Mesendoderm (in vitro differentiated cells): Measurements from ENCODE around the gene TMEM240.
"Not testable (repeated sequence)": the region's sequence is repeated elsewhere in the genome, so short reads cannot be mapped to it uniquely, and the experiment has no call there.

ENCODE experiments used
- DNase-seq: peaks from one replicate; pipeline ENCODE4 v3.0.0; 2013
- H2AK5ac ChIP-seq: 2 replicates; pipeline ENCODE4 v1.6.1; 2013; ENCODE audit warnings: low read length, inconsistent platforms
- H2BK120ac ChIP-seq: 2 replicates; pipeline ENCODE4 v1.6.1; 2013; ENCODE audit warnings: low read depth, mild to moderate bottlenecking, low read length, moderate library complexity, mixed read lengths
- H2BK15ac ChIP-seq: replicated peaks from 2 replicates; pipeline ENCODE4 v1.6.1; 2013; ENCODE audit warnings: low read depth, mild to moderate bottlenecking, moderate library complexity
- H2BK5ac ChIP-seq: 2 replicates; pipeline ENCODE4 v1.6.1; 2013; ENCODE audit warnings: low read length, inconsistent platforms
- H3K18ac ChIP-seq: 2 replicates; pipeline ENCODE4 v1.6.1; 2013; ENCODE audit warnings: mild to moderate bottlenecking, low read length, mixed read lengths
- H3K23ac ChIP-seq: one replicate; pipeline ENCODE4 v1.6.1; 2013; ENCODE audit warnings: low read length
- H3K27ac ChIP-seq: 2 replicates; pipeline ENCODE4 v1.5.1; 2013; ENCODE audit warnings: low read depth, mild to moderate bottlenecking, inconsistent platforms, low read length, moderate library complexity
- H3K27me3 ChIP-seq: 2 replicates; pipeline ENCODE4 v1.6.1; 2013; ENCODE audit warnings: low read length, control low read depth, mild to moderate bottlenecking, inconsistent platforms; ENCODE audit not compliant: insufficient read depth, poor library complexity
- H3K36me3 ChIP-seq: 2 replicates; pipeline ENCODE4 v1.6.1; 2013; ENCODE audit warnings: low read length, inconsistent platforms; ENCODE audit not compliant: control insufficient read depth, insufficient read depth
- H3K4ac ChIP-seq: one replicate; pipeline ENCODE4 v1.6.1; 2013; ENCODE audit warnings: low read depth, mild to moderate bottlenecking, low read length, moderate library complexity
- H3K4me1 ChIP-seq: 2 replicates; pipeline ENCODE4 v1.6.1; 2013; ENCODE audit warnings: low read depth, low read length, inconsistent platforms; ENCODE audit not compliant: control insufficient read depth
- H3K4me2 ChIP-seq: 2 replicates; pipeline ENCODE4 v1.6.1; 2013; ENCODE audit warnings: low read length
- H3K4me3 ChIP-seq: 2 replicates; pipeline ENCODE4 v1.5.1; 2013; ENCODE audit warnings: mild to moderate bottlenecking, low read length
- H3K56ac ChIP-seq: one replicate; pipeline ENCODE4 v1.6.1; 2013; ENCODE audit warnings: low read length
- H3K79me1 ChIP-seq: 2 replicates; pipeline ENCODE4 v1.6.1; 2013; ENCODE audit warnings: low read length, inconsistent platforms
- H3K79me2 ChIP-seq: 2 replicates; pipeline ENCODE4 v1.6.1; 2013; ENCODE audit warnings: mild to moderate bottlenecking, low read length; ENCODE audit not compliant: control insufficient read depth, insufficient read depth
- H3K9ac ChIP-seq: 2 replicates; pipeline ENCODE4 v1.6.1; 2013; ENCODE audit warnings: low read length, inconsistent platforms
- H4K5ac ChIP-seq: one replicate; pipeline ENCODE4 v1.6.1; 2013; ENCODE audit warnings: low read length
- H4K8ac ChIP-seq: one replicate; pipeline ENCODE4 v1.6.1; 2013; ENCODE audit warnings: low read depth, mild to moderate bottlenecking, control low read depth, low read length, moderate library complexity
- WGBS: extraction: QIAGEN DNeasy Blood & Tissue Kit; methylation state at CpG from one replicate; pipeline ENCODE4 v1.1.7; 2013; ENCODE audit warnings: low lambda C conversion rate, missing lambda C conversion rate; ENCODE audit not compliant: insufficient coverage; ENCODE audit errors: extremely low coverage; 5-methylcytosine and 5-hydroxymethylcytosine counted together

TMEM240 gene

GRCh38 chr1:1513675-1514074 lies 26.7 kb downstream of the TMEM240 start:
- not testable (repeated sequence) for DNase-seq, H3K9ac ChIP-seq, H2BK120ac ChIP-seq, H3K79me2 ChIP-seq, H2AK5ac ChIP-seq, H2BK15ac ChIP-seq, H3K27ac ChIP-seq, H3K18ac ChIP-seq, H3K36me3 ChIP-seq, H3K23ac ChIP-seq, H3K79me1 ChIP-seq, H3K4ac ChIP-seq, H4K8ac ChIP-seq, H3K4me3 ChIP-seq, H4K5ac ChIP-seq, H2BK5ac ChIP-seq, H3K56ac ChIP-seq, H3K4me1 ChIP-seq, H3K4me2 ChIP-seq, H3K27me3 ChIP-seq
- WGBS = no CpG with 5 or more reads among the region's 18 CpGs

- not testable (repeated sequence) for H3K4me2 ChIP-seq, DNase-seq, H3K4me1 ChIP-seq, H2BK5ac ChIP-seq, H3K23ac ChIP-seq, H2BK15ac ChIP-seq, H2AK5ac ChIP-seq, H3K27ac ChIP-seq, H4K8ac ChIP-seq, H3K79me2 ChIP-seq, H4K5ac ChIP-seq, H3K27me3 ChIP-seq, H3K36me3 ChIP-seq, H3K4ac ChIP-seq, H2BK120ac ChIP-seq, H3K18ac ChIP-seq, H3K79me1 ChIP-seq
- H3K4me3 ChIP-seq = peak overlapping the region; percentile 39
- peak overlapping the region; percentile 58 for H3K9ac ChIP-seq
- peak overlapping the region; percentile 67 for H3K56ac ChIP-seq
- WGBS = no CpG with 5 or more reads among the region's 52 CpGs
These were observed 28.0 kb downstream of the TMEM240 start for GRCh38 chr1:1512425-1512824.

- no peak within 1 kb of the TSS for H2BK5ac ChIP-seq
- no peaks in the 10 kb centered on the region for H3K4me1 ChIP-seq
- no peaks in the 10 kb centered on the region for H3K27me3 ChIP-seq
- H3K4me3 ChIP-seq = peak within 1 kb of the TSS; percentile 39
- H4K5ac ChIP-seq = no peak within 1 kb of the TSS
- H3K27ac ChIP-seq = peak within 1 kb of the TSS; percentile 73
- H3K4ac ChIP-seq = peak within 1 kb of the TSS; percentile 77
- H3K56ac ChIP-seq = peak within 1 kb of the TSS; percentile 93
- H2AK5ac ChIP-seq = no peak within 1 kb of the TSS
- no peak within 1 kb of the TSS for H2BK15ac ChIP-seq
- H3K79me1 ChIP-seq = no peaks in the 10 kb centered on the region
- DNase-seq = peak; percentile 99
- H4K8ac ChIP-seq = no peak within 1 kb of the TSS
- no peak within 1 kb of the TSS for H3K23ac ChIP-seq
- H3K9ac ChIP-seq = peak within 1 kb of the TSS; percentile 71
- no peaks in the 10 kb centered on the region for H3K36me3 ChIP-seq
- H3K4me2 ChIP-seq = peak within 1 kb of the TSS; percentile 53
- no CpG with 5 or more reads among the region's 99 CpGs for WGBS
- H3K18ac ChIP-seq = peak within 1 kb of the TSS; percentile 81
- H3K79me2 ChIP-seq = no peaks in the 10 kb centered on the region
- H2BK120ac ChIP-seq = no peak within 1 kb of the TSS
These were observed 28.7 kb downstream of the TMEM240 start, which contains the start of gene ATAD3A for GRCh38 chr1:1511533-1512285. Gene ATAD3A, plus strand, starts transcription at chr1:1512162. Its CDS starts 107 bp downstream, at chr1:1512269.

- Histone ChIP-seq H3K4ac (peak overlapping the region; percentile 77), H3K27ac (peak overlapping the region; percentile 73), H3K18ac (peak overlapping the region; percentile 81), H3K9ac (peak overlapping the region; percentile 71), H3K79me2 (no peaks in the 10 kb centered on the region), H2AK5ac (no peak overlapping the region), H3K23ac (no peak overlapping the region), H3K27me3 (no peaks in the 10 kb centered on the region), H4K8ac (no peak overlapping the region), H2BK120ac (no peak overlapping the region), H3K56ac (peak overlapping the region; percentile 93), H2BK15ac (no peak overlapping the region), H3K79me1 (no peaks in the 10 kb centered on the region), H4K5ac (no peak overlapping the region), H3K4me1 (no peaks in the 10 kb centered on the region), H3K36me3 (no peaks in the 10 kb centered on the region), H3K4me3 (peak overlapping the region; percentile 25), H2BK5ac (no peak overlapping the region), H3K4me2 (peak overlapping the region; percentile 53)
- DNase-seq = peak; percentile 83
- no CpG with 5 or more reads among the region's 17 CpGs for WGBS
These were observed 29.4 kb downstream of the TMEM240 start for GRCh38 chr1:1510912-1511532.

GRCh38 chr1:1509465-1509850 lies 31.0 kb downstream of the TMEM240 start:
- H3K27me3 ChIP-seq, H3K18ac ChIP-seq, H4K8ac ChIP-seq, H3K4ac ChIP-seq, H3K4me3 ChIP-seq, H3K23ac ChIP-seq, H2AK5ac ChIP-seq, H3K27ac ChIP-seq, DNase-seq, H3K79me1 ChIP-seq, H3K9ac ChIP-seq, H2BK5ac ChIP-seq, H2BK15ac ChIP-seq, H3K4me1 ChIP-seq, H2BK120ac ChIP-seq, H3K56ac ChIP-seq, H3K4me2 ChIP-seq, H3K79me2 ChIP-seq, H3K36me3 ChIP-seq, H4K5ac ChIP-seq: not testable (repeated sequence)
- no CpG with 5 or more reads among the region's 21 CpGs for WGBS
